OCI-M2 (cell line): Measurements from ENCODE around the gene LIPC.

Source experiments
- DNase-seq: peaks from one replicate; lab custom pipeline; 2025; ENCODE audit not compliant: unreplicated experiment; lab: John Stamatoyannopoulos, UW

LIPC gene

DNA sequence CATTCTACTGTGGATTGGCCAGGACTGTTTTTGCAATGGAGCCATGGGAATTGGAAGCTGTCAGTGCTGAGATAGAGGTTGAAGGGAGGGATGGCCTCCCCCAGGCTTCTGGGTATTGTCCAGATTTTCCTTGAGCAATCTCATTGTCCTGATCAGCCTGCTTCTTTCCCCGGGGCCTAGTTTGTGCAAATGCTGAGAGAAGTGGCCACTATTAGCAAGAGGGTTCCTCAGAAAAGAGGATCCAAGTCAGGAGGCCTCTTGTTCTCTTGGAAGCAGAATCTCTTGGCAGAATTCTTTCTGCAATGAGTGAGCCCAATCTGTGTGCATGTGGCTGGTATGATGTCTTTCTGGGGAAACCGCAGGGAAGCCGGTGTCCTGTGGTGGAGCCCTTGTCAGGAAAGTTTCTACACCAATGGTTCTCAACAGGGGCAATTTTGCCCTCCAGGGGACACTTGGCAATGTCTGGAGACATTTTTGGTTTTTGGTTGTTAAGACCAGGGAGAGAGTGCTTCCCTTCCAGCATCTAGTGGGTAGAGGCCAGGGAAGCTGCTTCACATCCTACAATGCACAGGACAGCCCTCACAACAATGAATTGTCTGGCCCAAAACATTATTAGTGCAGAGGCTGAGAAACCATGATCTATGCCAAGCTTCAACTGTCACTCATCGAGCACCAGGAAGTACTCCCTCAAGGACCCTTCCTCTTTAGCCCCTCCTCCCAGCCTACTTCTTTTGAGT lies 2.0 kb downstream of the LIPC start:
- no peak for DNase-seq

DNA sequence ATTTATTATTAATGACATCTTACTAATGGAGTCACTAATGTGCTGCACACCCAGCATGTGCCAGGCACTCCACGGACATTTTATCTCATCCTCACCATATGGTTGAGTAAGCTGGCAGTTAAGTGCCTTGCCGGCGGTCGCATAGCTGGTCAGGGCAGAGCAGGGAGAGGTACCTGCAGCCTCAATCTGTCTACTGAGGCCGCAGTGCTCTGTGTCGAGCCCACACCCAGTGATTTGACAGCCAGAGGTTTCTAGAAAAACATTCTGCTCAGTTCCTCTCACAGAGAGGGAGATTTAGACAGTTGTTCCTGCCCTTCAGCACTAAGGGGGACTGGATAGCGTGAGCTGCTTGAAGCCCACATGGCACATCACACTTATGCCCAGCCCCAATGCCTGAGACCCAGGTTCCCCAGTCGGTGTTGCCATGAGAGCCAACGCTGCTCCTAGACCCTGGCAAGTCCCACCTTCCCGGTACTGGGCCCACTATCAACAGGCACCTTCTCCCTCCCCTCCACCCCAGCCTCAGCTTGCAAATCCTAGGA lies 2.6 kb downstream of the LIPC start:
- no peak for DNase-seq

DNA sequence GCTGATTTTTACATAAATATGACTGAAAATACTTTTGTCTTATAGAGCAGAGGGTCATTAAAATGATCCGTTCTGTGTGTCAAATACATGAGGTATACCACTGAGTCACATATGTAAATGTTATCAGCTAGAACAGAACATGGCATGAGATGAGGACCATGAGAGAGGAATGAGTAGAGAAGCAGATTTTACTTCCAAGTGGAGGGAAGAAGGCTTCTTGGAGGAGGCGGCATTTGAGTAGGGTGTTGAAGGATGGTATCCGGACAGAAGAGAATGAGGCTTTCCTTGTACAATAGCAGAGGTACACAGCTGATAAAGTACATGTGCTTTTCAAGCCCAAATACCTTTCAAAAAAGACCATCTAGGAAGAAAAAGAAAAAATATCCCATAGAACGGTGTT lies 4.8 kb downstream of the LIPC start:
- no peak for DNase-seq

DNA sequence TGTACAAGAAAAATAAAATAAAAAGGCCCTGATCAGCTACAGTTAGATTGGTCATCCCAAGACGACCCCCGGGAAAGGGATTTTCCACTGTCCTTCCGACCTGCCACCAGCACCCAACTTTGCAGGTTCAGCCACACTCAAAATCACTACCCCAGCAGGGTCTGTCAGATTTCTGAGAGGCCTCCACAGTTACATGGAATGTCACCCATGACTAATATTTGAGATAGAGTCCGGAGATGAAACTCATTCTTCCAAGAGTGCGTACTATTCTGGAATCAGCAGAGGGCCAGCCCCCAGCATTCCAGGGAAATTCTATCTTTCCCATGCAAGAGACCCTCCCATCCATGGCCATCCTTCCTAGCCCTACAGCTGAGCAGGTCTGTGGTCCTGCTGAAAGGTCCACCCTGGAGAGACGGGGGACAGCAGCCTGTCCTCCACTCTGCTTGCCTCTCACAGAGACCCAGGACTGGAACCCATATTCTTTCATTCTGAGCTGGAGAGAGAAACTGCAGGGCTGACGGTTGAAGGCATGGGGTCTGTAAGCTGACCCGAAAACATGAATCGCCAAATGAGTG lies 5.8 kb downstream of the LIPC start:
- DNase-seq, result no peak

DNA sequence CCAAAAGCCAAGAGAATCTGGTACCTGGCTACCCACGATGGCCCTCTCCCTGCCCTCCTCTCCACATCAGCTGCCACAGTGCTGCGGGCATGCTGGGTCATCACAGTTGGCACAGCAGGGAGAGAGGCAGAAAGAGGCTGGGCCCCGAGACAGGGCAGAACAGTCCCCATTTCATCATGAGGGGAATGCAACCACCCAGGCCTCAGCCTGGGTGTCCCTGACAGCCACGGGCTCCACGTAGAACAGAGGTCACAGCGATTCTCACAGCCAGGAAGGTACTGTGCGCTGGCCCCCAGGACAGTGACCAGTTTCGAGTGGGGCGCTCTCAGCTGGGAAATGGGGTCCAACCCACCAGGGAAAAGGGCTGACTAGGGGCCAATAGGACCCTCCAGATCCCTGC lies 6.3 kb downstream of the LIPC start:
- no peak for DNase-seq

DNA sequence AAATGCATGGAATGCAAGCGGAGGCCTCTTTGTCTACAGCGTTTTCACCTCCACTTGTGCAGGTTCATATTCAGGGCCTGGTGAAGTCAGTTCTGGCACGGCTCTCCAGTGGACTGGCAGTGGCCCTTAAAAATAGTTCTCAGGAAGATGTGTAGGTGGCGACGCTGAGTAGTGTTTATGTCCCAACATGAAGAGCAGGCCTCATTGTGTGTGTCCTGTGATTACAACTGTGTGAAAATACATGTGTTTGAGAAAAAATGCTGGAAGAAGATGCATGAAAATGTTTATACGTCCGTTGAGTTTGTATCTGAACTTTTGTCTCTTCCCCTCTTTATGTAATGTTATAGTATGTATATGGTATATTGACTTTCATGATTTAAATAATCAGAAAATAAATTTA lies 7.2 kb downstream of the LIPC start:
- no peak for DNase-seq

DNA sequence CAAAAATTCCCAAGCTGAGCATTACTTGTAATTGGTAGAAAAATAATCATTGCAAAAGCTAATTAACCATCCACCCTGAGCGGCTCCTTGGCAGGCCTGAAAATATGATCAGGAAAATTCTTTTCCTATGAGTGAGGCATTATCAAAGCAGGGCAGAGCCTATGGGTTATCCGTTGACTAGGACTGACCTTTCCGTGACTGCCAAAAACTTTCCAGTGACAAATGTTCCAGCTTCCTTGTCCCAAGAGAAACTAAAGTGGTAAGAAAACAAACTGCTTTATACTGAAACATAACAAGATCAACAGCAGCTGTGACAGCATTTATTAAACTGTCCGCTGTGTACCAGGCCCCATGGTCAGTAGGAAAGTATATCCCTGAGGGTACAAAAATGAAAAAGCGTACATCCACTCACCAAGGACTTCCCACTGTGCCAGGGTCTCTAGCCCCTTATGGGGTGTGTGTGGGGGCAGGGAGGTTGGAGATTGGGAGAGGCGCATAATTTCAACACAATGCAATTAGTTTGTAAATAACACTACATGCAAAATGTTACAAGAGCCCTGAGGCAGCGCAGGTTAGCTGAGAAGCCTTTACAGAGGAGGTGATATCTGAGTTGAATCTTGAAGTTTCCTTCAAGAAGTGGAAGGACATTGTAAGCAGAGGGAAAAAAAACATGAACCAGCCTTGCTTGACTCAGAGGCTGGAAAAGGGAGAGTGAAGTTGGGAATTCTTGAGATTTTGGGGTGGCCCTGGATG lies 8.5 kb downstream of the LIPC start:
- DNase-seq, result no peak

DNA sequence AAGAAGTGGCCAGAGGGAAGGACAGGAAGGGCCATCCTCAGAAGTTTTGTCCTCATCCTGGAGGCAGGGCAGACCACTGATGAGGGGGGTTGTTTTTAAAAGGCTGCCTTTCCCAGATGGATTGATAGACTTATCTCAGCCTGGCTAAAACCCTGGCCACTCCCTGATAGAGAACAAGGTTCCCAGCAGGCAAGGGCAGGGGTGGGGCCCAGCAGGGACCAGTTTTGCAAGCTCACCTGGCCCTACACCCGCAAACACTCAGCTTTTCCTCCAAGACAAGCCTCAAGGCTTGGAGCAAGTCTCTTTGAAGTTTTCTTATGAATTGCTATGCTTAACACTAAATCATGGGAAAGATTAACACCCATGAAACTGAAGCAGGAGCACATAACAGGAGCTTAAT lies 9.1 kb downstream of the LIPC start:
- no peak for DNase-seq

DNA sequence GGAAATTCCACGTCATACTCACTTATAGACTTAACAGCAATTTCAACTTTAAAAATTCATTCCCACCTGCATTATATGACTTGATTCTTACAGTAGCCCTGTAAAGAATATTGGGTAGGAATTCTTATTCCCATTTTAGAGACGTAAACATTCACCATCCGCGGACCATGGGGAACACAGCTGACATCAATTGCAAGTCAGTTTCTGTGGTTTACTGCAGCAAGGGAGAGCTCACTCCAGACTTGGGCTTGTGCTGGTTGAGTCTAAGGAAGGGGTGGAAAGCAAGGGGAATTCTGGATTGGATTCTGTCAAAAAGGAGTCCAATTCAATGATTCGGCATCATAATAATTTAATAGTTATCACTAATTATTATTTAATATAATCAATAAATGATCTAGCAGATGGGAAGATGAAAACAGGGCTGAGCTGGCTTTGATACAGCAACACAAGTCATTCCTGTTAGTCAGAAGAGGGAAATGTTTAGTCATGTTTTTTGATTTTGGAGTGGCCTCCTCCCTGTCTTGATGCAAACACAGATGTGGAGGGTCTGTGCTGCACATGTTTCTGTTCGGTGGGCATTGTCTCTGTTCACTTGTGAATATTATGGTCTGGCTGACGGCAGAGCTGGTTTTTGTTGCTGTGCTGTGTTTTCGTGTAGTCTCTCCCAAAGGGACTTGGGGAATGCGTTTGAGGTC lies 9.7 kb downstream of the LIPC start:
- no peak for DNase-seq

DNA sequence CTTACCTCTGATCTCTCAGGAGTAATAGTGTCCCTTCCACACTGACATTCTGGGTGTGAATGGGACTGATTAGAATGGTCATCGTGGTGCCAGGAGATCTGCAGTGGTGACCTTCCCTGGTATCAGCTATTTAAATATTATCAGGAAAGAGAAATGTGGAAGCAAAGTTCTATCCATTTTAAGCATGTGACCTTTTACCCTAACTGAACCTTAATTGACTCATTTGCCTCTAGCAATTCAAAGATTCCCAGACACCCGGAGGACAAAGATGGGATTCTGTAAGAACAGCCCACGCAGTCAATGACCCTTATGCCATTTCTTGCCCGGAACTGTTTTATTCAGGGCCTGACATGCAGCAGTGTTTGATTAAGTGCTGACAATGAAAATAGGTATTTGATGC lies 10.3 kb downstream of the LIPC start:
- DNase-seq, result no peak

DNA sequence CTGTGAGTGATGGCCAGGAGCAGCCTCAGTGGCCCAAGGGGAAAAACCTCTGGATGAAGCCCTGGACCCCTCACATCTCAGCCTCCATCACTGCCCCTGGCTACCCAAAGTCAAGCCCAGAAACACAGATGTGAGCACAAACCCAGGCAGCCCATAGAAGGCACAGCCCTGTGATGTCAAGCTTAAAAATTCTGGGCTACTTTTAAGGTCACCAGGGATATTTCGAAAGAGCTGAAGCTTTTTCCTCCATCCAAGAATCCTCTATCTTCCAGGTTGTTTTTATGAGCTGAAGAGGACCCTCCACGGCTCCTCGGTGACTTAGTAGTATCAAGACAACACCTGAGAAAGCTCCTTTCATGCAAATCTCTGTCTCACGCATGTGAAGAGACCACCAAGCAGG lies 11.5 kb downstream of the LIPC start:
- no peak for DNase-seq

DNA sequence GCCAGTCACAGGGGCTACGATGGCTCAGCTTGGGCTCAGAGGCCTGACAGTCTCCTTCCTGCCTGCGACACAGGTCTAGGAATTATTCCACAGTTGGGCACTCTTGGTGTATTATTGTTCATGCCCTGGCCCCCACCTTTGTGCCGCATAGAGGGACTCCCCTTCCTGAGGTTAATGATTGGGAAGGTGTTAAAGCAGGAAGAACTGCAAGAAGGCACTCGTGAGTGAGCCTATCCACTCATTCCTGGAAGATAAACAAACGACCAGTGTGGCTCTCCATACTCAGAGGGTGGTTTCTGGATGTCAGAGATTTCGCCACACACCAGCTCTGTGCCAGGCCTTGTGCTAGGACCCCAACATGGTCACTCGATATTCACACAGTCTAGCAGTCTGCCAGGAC lies 12.3 kb downstream of the LIPC start:
- DNase-seq, result no peak

DNA sequence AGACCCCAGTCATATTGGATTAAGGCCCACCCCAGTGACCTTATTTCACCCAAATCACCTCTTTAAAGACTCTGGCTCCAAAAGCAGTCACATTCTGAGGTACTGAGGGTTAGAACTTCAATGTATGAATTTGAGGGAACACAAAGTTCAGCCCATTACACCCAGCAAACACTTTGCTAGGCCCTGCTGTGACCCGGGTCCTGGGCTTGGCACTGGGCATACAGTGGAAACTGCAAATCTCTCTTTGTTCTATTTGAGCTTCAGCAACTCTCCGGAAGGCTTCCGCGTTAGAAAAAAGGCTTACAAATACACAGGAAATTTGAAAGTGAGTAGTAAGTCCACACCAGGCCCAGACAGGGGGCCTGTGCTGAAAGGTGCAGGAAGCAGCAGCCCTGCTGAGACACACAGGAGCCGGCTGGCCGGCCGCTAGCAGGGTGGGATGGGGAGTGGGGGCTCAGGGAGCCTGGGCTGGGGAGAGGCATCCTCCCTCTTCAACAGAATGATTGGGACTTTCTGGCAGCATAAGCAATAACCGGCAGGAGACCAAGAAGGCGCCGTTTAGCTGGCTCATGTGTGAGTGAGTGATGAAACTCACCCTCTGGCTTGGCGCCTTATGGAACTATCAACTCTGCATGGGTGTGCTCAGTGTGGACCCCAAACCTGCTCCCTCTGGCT lies 13.0 kb downstream of the LIPC start:
- no peak for DNase-seq

DNA sequence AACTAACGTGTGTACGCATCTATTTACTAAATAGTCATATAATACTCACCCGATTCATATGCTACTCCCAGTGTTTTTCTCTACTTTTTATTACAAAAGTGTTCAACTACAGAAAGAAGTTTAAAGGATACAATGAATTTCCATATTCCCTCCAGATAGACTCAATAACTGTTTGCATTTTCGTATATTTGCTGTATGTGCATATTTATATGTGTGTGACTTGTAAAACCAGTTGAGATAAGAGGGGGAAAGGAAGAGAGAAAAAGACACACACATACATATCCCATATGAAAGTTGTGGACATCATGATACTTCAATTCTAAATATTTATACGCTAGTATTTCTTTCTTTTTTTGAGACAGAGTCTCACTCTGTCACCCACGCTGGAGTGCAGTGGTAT lies 14.1 kb downstream of the LIPC start:
- DNase-seq, result no peak

DNA sequence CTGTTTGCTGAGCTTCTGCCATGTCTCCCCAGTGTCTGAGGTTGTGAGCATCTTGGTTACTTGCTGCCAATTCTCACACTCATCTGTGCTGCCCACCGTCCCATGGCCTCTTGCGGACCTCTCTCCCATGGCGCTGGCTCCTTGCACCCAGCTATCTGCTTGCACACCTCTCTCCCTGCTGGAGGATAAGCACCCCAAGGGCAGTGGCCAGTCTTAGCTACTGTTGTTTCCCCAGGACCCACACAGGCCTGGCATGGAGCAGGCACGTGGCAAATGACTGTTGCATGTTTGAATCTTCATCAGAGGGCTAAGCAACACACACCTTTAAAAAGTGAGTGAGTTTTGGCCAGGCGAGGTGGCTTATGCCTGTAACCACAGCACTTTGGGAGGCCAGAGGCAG lies 14.7 kb downstream of the LIPC start:
- no peak for DNase-seq

DNA sequence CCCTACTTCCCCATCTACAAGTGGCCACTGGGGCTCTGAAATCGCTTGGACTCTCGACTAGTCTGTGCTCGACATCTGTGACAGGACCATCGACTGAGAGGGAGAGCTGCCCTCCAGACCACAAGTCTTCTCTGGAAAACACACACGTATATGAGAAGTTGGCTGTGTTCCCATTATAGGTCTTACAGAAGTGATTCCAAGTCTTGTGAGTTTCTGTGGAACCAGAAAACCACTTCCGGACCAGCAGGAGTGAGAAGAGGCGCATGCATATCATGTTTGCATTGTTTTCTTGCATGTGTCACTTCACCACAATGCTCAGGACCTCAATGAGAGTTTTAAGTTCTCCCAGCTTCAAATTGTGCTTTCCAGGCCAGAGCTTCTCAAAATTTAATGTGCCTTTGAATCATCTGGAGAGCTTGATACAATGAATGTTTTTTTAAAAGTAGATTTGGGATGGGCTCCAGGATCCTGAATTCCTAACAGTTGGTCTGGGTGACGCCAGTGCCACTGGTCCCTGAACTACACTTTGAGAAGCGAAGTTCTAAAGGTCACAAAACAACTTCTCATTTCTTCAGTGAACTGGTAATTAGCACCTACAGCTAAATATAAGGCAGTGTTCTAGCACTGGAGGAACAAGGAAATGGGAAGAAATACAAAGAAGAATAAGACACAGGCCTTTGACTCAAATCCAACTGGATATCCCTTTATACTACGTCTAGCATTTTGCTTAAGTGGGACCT lies 15.7 kb downstream of the LIPC start:
- DNase-seq, result no peak

DNA sequence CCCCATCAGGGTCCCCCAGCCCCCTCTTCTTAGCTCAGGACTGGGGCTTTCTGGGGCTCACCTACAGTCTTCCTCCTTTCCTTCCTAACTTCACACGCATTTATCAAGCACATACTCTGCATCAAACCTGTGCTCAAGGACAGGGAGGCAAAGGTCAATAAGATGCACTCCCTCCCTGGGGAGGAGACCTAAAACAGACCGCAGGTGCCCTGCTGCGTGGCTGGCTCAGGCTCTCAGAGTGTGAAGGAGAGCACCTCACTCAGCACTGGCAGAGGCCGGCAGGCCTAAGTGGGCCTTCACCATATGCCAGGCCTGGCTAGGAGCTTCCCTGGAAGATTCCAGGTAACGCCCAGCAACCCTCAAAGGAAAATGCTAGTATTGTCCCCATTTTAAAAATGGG lies 16.5 kb downstream of the LIPC start:
- DNase-seq, result no peak

DNA sequence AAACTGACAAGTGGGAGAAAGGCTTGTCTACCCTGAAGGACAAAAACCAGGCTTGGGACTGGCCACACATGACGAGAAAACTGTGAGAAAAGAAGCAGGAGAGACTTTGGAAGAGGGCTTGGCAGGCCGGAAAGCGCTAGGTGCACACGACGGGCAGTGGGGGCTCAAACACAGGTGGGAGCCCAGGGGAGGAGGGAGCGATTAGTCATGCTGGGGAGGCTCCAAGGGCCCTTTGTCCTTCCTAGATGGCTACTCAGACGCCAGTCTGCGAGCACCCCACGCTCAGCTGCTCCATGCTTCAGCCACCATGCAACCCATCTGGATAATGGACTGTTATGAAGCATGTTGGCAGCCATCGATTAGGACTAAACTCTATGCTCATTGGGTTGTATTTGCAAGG lies 17.1 kb downstream of the LIPC start:
- no peak for DNase-seq

DNA sequence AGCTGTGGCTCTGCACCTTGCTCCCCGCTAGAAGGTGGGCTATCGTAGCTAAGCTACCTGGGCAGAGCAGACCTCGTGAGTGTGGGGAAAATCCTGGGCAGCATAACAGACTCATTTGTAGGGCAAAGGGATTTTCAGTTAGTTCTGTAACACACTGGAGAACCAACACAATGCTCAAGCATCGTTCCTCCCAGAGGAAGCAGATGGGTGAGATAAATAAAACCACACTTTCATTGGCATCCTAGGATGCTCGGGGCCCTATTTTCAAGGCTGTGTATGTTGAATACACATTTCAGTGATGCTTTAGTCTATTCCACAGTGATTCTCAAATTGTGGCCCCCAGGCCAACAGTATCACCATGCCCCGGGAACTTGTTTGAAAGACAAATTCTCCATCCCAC lies 20.0 kb downstream of the LIPC start:
- DNase-seq, result no peak

DNA sequence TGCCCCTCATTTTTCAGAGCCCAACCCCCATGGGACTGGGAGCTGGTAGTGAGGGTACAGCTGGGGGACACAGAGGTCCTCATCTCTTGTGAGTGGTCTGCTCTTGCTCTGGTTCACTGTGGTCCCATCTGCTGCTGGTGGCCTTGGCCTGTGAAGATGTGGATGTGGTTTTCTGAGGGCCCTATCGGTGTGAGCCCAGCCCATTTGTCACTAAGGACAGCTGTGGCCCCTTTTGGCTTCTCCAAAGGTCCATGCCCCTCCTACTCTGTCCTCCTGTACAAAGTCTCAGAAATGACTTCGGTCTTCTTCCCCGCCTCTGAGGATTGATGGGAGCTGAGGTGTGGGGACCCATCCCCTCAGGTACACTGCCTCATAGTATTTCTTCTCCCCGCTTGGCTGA lies 21.0 kb downstream of the LIPC start:
- no peak for DNase-seq
